Muscle layer of duodenum (tissue), 2 donors: ENCODE results near the gene GORAB.

Experiments
- H3K27ac ChIP-seq: one replicate; pipeline ENCODE4 v1.7.0; 2013; ENCODE audit warnings: mild to moderate bottlenecking, low read length
- H3K27me3 ChIP-seq: one replicate; pipeline ENCODE4 v1.7.0; 2013; ENCODE audit warnings: low read depth, mild to moderate bottlenecking, control low read depth, low read length
- H3K36me3 ChIP-seq, 2 donors: one replicate each; pipeline ENCODE4 v1.7.0; 2013; ENCODE audit warnings: low read length in 2 of 2, control low read depth in 1 of 2, mild to moderate bottlenecking in 1 of 2; ENCODE audit not compliant: insufficient read depth in 2 of 2, control insufficient read depth in 1 of 2
- H3K4me1 ChIP-seq, 2 donors: one replicate each; pipeline ENCODE4 v1.7.0; 2013; ENCODE audit warnings: low read length in 2 of 2, mild to moderate bottlenecking in 2 of 2, control low read depth in 1 of 2, moderate library complexity in 1 of 2; ENCODE audit not compliant: insufficient read depth in 2 of 2, control insufficient read depth in 1 of 2
- H3K4me3 ChIP-seq, 2 donors: one replicate each; pipeline ENCODE4 v1.7.0; 2013; ENCODE audit warnings: low read length in 2 of 2, low read depth in 1 of 2, mild to moderate bottlenecking in 1 of 2
- H3K9me3 ChIP-seq, 2 donors: one replicate each; pipeline ENCODE4 v1.7.0; 2013; ENCODE audit warnings: low read length in 2 of 2, control low read depth in 1 of 2, mild to moderate bottlenecking in 1 of 2; ENCODE audit not compliant: control insufficient read depth in 1 of 2
- donor health status: healthy.

GORAB gene

GRCh38 chr1:170518185-170518834 is 13.7 kb upstream of the GORAB start:
- H3K27me3 ChIP-seq = no peaks in the 10 kb centered on the region
- no peaks in the 10 kb centered on the region for H3K36me3 ChIP-seq
- no peak overlapping the region for H3K4me3 ChIP-seq
- H3K9me3 ChIP-seq = no peaks in the 10 kb centered on the region
- no peak overlapping the region for H3K27ac ChIP-seq
- no peaks in the 10 kb centered on the region for H3K4me1 ChIP-seq

GRCh38 chr1:170518965-170519364 is 13.0 kb upstream of the GORAB start:
- Histone ChIP-seq H3K4me1 (no peaks in the 10 kb centered on the region), H3K27ac (no peak overlapping the region), H3K9me3 (no peaks in the 10 kb centered on the region), H3K36me3 (no peaks in the 10 kb centered on the region), H3K27me3 (no peaks in the 10 kb centered on the region), H3K4me3 (no peak overlapping the region)

DNA sequence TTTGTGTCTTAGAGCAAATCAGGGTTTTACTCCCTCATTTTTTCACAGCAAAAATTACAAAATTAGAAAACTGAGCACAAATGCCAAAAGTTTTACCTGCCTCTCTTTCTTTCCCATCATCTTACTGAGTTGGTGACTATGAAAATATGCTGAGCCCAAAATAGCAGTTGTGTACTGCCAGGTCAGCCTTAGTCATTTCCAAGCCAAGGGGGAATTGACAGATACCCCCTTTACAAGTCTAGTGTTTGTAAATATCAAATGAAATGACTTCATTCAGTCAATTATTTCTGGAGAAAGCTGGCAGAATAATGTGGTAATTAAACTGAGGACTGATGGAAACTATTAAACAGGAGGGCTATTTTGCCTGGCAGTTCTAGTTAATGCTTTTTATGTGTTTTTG is 11.4 kb upstream of the GORAB start:
- Histone ChIP-seq H3K9me3 (no peaks in the 10 kb centered on the region), H3K4me1 (no peaks in the 10 kb centered on the region), H3K4me3 (no peak overlapping the region), H3K27ac (no peak overlapping the region), H3K36me3 (no peaks in the 10 kb centered on the region), H3K27me3 (no peaks in the 10 kb centered on the region)

DNA sequence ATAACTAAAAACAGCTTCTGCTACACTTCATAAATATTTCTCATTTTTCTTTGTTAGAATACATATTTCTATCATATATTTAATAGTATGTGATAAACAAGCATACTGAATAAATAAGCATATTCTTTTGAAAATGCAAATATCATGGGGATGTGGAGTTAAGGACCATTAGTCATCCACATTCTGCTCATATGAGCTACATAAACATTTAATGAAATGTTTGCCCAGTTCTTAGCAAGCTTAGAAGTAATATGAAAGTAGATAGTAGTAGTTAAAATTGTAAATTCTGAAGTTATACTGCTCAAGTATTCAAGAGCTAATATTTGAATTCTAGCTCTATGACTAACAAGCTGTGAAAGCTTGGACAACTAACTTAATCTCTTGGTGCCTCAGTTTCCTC is 10.1 kb upstream of the GORAB start:
- no peak overlapping the region for H3K27ac ChIP-seq
- H3K27me3 ChIP-seq = no peaks in the 10 kb centered on the region
- no peak overlapping the region for H3K4me3 ChIP-seq
- no peaks in the 10 kb centered on the region for H3K9me3 ChIP-seq
- H3K4me1 ChIP-seq = no peaks in the 10 kb centered on the region
- H3K36me3 ChIP-seq = no peaks in the 10 kb centered on the region

DNA sequence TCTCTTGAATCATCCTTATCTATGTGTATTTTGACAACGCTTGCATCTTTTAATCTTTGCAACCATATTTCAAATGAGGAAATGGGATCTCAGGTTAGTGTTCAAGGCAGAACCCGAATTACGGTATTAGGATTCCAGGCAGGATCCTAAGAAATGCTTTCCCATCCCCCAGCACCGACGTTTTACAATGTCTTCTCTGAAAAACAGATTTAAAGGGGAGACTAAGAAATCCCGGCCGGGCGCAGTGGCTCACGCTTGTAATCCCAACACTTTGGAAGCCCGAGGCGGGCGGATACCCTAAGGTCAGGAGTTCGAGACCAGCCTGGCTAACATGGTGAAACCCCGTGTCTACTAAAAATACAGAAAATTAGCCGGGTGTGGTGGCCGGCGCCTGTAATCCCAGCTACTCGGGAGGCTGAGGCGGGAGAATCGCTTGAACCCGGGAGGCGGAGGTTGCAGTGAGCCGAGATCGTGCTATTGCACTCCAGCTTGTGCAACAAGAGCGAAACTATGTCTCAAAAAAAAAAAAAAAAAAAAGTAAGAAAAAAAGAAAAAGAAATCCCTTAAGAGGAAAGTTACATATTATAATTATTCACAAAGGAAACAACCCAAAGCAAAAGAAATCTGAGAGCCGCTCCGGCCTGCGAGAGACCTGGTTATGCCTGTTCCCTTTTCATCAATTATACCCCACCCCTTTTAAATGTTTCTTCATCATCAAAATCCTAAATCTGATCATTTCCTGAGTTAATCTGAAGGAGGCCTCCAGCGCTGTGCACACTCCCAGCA is 801 bp upstream of the GORAB start:
- no peaks in the 10 kb centered on the region for H3K9me3 ChIP-seq
- H3K27ac ChIP-seq = peak overlapping the region; percentile 99
- peaks cover 0 to 11% of the 10 kb centered on the region in 2 donors for H3K4me1 ChIP-seq
- no peaks in the 10 kb centered on the region for H3K27me3 ChIP-seq
- peak overlapping the region; percentile 65 to 98 for H3K4me3 ChIP-seq
- H3K36me3 ChIP-seq = peaks cover 0 to 9% of the 10 kb centered on the region in 2 donors

- Histone ChIP-seq H3K27me3 (no peaks in the 10 kb centered on the region), H3K27ac (no peak overlapping the region), H3K4me1 (peaks cover 5 to 17% of the 10 kb centered on the region in 2 donors), H3K4me3 (peak overlapping the region; percentile 65 to 98), H3K9me3 (no peaks in the 10 kb centered on the region), H3K36me3 (peaks cover 0 to 9% of the 10 kb centered on the region in 2 donors)
Observed at GRCh38 chr1:170533298-170533697, 1.3 kb downstream of the GORAB start.

DNA sequence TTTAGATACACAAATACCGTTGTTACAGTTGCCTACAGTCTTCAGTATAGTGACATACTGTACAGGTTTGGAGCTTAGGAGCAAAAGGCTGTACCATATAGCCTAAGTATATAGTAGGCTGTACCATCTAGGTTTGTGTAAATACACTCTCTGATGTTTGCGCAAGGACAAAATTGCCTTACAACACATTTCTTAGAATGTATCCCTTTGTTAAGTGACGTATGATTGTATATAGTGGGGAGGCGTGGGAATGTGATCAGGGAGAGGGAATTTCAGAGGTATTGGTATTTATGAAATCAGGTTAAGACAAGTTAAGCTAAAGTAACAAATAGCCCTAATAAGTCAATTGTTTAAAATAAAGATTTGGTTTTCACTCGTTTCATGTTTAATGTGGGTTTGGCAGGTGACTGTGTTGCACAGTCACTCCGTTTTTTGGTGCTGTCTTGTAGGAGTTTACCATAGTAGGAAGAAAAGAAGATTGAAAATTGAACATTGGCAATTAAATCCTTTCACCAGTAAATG is 2.7 kb downstream of the GORAB start:
- Histone ChIP-seq H3K27ac (no peak overlapping the region), H3K4me1 (peaks cover 5 to 17% of the 10 kb centered on the region in 2 donors), H3K4me3 (no peak overlapping the region), H3K36me3 (peaks cover 8 to 18% of the 10 kb centered on the region in 2 donors), H3K9me3 (no peaks in the 10 kb centered on the region), H3K27me3 (no peaks in the 10 kb centered on the region)

- peaks cover 5 to 17% of the 10 kb centered on the region in 2 donors for H3K4me1 ChIP-seq
- H3K4me3 ChIP-seq = no peak overlapping the region
- H3K36me3 ChIP-seq = peaks cover 10 to 20% of the 10 kb centered on the region in 2 donors
- no peaks in the 10 kb centered on the region for H3K27me3 ChIP-seq
- H3K9me3 ChIP-seq = no peaks in the 10 kb centered on the region
- H3K27ac ChIP-seq = no peak overlapping the region
Observed at GRCh38 chr1:170535418-170535817, 3.5 kb downstream of the GORAB start.

- Histone ChIP-seq H3K4me1 (peaks cover 5 to 17% of the 10 kb centered on the region in 2 donors), H3K9me3 (no peaks in the 10 kb centered on the region), H3K27me3 (no peaks in the 10 kb centered on the region), H3K36me3 (peaks cover 10 to 24% of the 10 kb centered on the region in 2 donors), H3K27ac (no peak overlapping the region), H3K4me3 (no peak overlapping the region)
Observed at GRCh38 chr1:170536924-170537551, 5.1 kb downstream of the GORAB start.

- H3K9me3 ChIP-seq = no peaks in the 10 kb centered on the region
- H3K36me3 ChIP-seq = peaks cover 13 to 31% of the 10 kb centered on the region in 2 donors
- H3K4me3 ChIP-seq = no peak overlapping the region
- peaks cover 5 to 13% of the 10 kb centered on the region in 2 donors for H3K4me1 ChIP-seq
- no peak overlapping the region for H3K27ac ChIP-seq
- no peaks in the 10 kb centered on the region for H3K27me3 ChIP-seq
Observed at GRCh38 chr1:170537798-170538503, 6.0 kb downstream of the GORAB start.

DNA sequence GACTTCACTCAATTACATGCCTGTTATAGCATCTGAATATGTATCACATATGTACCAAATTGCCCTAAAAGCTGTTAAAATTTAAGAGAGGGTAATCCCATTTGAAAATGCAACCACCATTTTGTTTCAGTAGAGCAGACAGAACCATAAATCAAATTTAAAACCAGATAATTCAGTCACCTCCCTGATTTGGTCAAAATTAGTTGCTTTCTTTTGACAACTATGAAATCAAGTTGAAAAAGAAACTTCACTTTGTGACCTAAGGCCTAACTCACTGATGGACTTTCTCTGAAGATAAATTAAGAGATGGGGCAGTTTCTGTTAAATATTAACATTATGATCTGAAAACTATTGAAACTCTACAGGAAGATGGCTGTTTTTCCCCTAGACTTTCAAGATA is 6.7 kb downstream of the GORAB start:
- Histone ChIP-seq H3K4me1 (peaks cover 5 to 6% of the 10 kb centered on the region in 2 donors), H3K9me3 (no peaks in the 10 kb centered on the region), H3K4me3 (no peak overlapping the region), H3K27ac (no peak overlapping the region), H3K36me3 (peaks cover 21 to 37% of the 10 kb centered on the region in 2 donors), H3K27me3 (no peaks in the 10 kb centered on the region)
